Retina (tissue), 1 donor: ENCODE measurements around the gene DAPL1.

Source experiments
- DNase-seq: peaks from one replicate; pipeline ENCODE4 v3.0.0-alpha.2; 2016

Gene DAPL1

GRCh38 chr2:158778243-158778642, 16.9 kb upstream of the DAPL1 start:
- DNase-seq = no peak

DNA sequence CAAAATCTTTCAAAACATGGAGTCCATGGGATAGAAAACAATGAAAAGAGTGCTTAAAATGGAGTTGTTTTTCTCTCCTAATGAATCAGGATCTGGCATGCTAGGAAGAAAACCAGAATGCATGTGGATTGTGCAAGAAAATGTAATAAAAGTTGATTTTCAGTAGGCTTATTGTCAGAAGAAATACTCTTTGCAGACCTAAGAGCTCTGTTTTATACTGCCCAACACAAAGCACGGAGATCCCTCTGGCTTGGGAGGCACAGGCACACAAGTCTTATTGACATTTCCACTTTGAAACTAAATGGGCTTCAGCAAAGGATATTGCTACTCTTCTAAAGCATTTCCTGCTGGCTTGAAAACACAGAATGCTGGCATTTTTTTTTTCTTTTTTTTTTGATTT, 15.5 kb upstream of the DAPL1 start:
- DNase-seq = no peak

GRCh38 chr2:158781353-158781961, 13.7 kb upstream of the DAPL1 start:
- no peak for DNase-seq

- no peak for DNase-seq
These were observed 13.0 kb upstream of the DAPL1 start for GRCh38 chr2:158782136-158782535.

DNA sequence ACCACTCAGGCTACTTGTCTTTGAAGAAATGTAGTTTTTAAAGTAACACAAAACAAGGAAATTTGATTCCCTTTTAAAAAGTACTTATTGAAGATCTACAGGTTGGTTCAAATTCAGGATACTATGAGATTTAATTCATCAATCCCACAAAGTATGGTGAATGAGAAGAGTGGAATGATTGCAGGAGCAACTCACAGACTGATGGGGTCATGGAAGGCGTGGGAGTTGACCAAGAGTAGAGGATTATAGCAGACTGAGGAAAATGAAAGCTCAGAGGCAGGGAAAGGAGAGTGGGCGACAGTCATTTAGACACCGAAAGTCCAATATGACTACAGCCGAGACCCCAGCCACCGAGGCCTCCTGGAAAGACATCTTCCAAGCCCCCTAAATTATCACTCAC, 12.5 kb upstream of the DAPL1 start:
- DNase-seq = no peak

DNA sequence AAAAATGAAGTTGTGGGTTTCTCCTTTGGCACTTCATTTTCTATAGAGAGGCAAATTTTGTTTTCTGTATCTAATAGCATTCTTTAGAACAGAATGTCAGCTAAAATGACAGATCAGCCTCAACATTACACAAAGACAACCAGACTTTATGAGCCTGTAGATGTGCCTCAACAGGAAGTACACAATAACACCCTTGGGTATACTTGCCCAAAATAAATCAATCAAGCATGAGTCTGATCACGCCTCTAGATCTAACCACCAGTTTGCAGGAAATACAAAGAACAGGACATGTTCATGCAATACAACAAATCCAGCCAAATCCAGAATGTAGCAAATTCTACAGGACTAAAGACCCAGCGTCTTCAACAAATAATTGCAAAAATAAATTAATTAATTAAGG, 11.2 kb upstream of the DAPL1 start:
- DNase-seq = no peak

GRCh38 chr2:158786897-158787296, 8.2 kb upstream of the DAPL1 start:
- DNase-seq = no peak

DNA sequence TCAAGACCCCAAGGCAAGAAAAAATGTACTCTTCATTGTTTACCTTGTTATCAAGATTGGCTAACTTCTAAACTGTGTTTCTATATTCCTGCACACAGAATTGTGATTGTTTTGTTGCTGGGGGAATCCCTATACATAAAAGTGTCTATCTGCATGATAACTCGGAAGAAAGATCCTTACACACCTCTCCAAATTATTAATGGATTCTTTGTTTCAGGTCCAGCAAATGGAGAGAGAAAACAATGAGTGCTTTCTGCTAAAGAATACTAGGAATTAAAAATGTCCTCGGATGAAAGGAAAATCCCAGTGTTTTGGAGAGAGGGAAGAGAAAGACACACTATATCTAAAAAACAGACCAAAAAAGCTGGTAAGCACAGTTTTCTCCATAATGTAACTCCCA, 6.2 kb upstream of the DAPL1 start:
- DNase-seq = no peak

- peak; percentile 73 for DNase-seq
These were observed 1.5 kb downstream of the DAPL1 start for GRCh38 chr2:158796652-158797051.

- peak; percentile 51 for DNase-seq
These were observed 3.0 kb downstream of the DAPL1 start for GRCh38 chr2:158797963-158798700.

DNA sequence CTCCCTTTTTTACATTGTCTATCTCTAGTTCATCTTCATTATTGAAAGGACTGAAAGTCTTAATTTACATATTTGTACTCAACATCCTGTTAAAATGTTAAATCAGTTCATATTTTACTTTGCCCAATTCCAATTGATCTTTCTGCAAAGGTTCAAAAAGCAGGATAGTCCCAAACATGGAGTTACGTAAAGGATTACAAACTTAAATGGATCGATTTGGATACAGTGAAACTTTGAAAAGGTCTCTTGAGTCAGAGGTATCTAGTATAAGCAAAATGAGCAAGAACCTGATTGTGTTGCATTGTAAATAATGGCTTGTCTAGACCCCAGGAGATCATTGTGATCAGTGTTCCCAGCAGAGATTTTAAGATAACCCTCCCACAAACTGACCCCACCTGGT, 4.1 kb downstream of the DAPL1 start:
- no peak for DNase-seq

GRCh38 chr2:158803506-158803905, 8.4 kb downstream of the DAPL1 start:
- DNase-seq = peak; percentile 71

- no peak for DNase-seq
These were observed 10.1 kb downstream of the DAPL1 start for GRCh38 chr2:158805255-158805654.

GRCh38 chr2:158805936-158806335, 10.8 kb downstream of the DAPL1 start:
- DNase-seq = no peak

DNA sequence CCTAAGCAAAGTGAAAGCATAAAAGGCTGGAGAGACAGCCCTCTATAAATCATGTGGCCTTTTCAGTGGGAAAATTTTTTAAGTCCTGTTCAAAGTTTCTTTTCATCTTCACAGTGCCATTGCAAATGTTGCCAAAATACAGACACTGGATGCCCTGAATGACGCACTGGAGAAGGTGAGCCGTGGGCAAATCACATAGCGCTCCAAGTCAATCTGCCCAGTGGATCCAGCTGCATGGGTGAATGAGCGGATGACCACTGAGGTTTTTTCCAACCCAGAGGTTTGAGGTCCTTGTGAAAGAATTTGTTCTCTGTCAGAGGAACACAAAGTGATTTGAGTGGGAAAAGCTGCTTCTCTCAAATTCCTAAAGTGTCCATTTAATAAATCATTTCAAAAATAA, 11.8 kb downstream of the DAPL1 start:
- no peak for DNase-seq

DNA sequence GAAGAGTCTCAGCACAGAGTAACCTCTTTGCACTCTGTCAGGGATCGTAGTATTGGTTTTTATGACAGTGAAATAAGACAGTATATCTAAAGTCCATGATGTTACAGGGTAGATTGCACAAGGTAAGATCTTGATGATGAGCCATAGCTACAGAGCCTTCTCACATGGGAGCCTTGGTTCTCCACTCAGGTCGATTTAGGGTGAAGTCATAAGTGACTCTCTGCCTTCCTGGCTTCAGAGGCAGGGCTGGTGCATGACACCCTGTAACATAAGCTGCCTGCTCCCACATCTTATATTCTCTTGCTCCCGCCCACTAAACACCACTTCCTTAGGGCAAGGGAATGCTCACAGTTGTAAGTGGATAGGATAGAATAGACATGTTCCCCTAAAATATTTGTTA, 13.3 kb downstream of the DAPL1 start:
- no peak for DNase-seq

DNA sequence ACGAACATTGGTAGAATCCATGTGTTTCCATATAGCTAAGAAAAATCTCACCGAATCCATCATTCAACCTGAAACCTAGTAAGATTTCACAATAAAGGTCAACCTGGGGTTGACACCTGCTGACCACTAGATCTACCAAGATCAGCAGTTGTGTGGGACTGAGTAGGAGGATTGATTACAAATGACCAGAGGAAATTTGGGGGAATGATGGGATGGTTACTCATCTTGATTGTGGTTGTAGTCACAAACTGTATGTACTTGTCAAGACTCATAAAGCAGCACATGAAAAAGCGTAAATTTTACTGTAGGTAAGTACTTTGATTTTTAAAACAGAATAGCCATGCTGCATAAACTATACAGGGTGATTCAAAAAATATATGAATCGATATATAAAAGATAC, 14.7 kb downstream of the DAPL1 start:
- DNase-seq = no peak

GRCh38 chr2:158810731-158811460, 15.8 kb downstream of the DAPL1 start:
- no peak for DNase-seq

GRCh38 chr2:158815166-158815565, 20.0 kb downstream of the DAPL1 start:
- DNase-seq = no peak

- DNase-seq = no peak
These were observed 20.5 kb downstream of the DAPL1 start for GRCh38 chr2:158815658-158816057.

GRCh38 chr2:158817588-158817987, 22.5 kb downstream of the DAPL1 start:
- DNase-seq = no peak

DNA sequence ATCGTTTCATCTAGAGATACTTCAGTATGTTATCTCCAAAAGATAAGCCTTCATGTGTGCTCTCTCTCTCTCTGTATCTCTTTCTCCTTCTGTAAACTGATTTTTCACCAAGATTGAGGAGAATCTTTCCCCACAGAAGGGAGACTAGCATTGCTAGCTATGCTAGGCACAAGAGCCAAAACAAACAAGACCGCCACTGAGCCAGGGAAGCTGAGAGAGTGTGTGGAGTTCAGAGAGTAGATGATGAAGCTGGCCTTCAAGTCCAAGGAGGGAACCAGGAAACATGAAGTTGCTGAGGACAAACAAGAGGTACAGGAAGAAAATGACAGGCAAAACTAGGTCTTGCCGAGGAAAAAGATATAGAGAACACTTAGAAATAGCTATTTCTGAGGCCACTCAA, 23.4 kb downstream of the DAPL1 start:
- no peak for DNase-seq

DNA sequence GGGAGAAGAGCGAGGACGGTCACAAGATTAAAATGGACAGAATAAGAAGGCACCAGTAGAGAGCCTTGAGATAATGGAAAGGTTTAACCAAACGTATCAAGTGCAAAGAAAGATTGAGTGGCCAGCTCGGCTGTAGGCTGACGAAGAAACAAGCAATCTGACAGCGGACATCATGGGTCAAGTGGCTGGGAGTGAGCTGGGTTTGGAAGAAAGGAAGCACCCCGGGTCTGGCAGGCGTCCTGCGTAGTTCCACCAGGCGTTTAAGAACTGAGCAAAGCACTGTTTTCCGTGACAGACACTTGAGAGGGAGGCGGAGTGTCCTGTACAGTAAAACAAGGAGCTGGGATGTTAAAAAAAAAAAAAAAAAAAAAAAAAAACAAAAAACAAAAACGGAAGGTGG, 27.1 kb downstream of the DAPL1 start:
- DNase-seq = peak; percentile 51
